Measurements from ENCODE around the gene KATNIP.

KATNIP gene

DNA sequence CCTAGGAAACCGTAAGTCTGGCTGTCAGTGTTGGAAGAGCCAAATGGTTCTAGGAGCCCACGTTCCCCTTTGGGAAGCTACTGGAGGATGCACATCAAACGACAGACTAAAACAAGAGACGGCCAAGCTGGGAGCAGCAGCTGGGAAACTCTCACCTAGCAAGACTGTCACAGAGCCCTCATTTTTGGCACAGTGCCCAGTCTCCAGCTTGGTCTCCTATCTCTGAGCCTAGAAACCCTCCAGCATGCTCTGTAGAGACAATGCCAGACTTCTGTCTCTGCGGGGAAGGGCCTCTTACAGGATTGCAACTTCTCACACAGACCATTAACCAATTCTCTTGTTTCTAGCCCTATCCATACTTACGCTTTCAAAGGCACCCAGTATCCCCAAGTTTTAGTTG, 23.8 kb upstream of the KATNIP start:
- H3K36me3 Mint-ChIP-seq (ENCODE audit: low read depth) = peaks cover 75% of the 10 kb centered on the region
- H3K4me1 Mint-ChIP-seq (ENCODE audit: low read depth) = no peaks in the 10 kb centered on the region
- no peaks in the 10 kb centered on the region for H3K27me3 Mint-ChIP-seq
- no peak overlapping the region for H3K4me3 Mint-ChIP-seq
- no peak overlapping the region for H3K27ac Mint-ChIP-seq
- H3K9me3 Mint-ChIP-seq = no peaks in the 10 kb centered on the region

DNA sequence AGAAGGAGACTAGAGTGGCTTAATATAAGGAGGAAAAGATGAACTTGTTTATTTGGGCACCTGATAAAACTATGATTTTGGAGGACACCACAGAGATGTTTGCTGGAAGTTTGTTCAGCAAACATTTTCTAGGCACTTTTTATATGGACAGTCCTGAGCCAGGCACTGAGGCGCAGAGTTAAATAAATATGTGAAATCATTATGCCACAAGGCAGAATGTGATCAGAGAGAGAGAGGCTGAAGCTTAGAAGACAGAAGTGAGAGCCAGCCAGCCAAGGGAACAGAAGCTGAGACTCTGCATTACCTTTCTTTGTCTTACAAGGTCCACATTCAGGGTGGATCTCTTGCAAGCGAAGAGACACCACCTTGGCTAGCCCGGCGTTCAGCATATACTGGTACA, 21.6 kb upstream of the KATNIP start:
- peaks cover 5% of the 10 kb centered on the region for H3K4me1 Mint-ChIP-seq (ENCODE audit: low read depth)
- no peak overlapping the region for H3K4me3 Mint-ChIP-seq
- no peak overlapping the region for H3K27ac Mint-ChIP-seq
- no peaks in the 10 kb centered on the region for H3K9me3 Mint-ChIP-seq
- H3K36me3 Mint-ChIP-seq (ENCODE audit: low read depth) = peaks cover 80% of the 10 kb centered on the region
- H3K27me3 Mint-ChIP-seq = no peaks in the 10 kb centered on the region

DNA sequence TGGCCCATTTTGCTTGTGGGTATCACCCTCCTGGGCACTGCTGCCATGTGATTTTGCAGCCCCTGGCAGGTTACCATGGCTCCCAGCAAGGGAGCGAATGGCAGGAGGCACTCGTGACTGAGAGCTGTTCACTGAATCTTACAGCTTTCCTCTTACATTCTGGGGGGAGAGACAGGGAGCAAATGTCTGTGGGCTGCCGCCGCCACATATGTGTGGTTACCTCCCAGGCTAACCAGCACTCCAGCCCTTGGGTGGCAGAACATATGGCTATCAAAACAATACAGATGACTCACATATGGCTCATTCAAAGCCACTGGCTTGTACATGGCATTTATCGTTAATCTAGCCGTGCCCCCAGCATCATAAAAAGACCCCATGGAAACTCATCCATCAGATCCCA, 20.0 kb upstream of the KATNIP start:
- Mint-ChIP-seq H3K36me3 (ENCODE audit: low read depth) (peaks cover 80% of the 10 kb centered on the region), H3K9me3 (no peaks in the 10 kb centered on the region), H3K27me3 (no peaks in the 10 kb centered on the region)

DNA sequence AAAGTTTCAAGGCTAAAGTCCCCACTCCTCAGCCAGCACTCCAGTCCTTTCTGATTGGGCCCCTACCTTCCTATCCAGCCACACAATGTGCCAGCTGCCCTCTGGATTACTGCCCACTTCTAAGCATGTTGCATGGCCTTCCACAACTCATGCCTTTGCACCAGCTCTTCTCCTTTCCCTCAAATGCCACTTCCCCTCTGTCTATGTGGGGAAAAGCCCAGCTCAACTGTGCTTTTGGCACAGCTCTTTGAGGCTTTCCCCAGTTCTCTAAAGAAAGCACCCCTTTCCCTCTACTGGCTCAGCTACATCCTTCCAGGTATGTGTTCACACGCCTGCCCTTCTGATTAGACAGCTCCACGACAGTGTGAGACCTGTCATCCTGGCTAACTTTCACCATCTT, 18.8 kb upstream of the KATNIP start:
- Mint-ChIP-seq H3K4me3 (no peak overlapping the region), H3K36me3 (ENCODE audit: low read depth) (peaks cover 80% of the 10 kb centered on the region), H3K9me3 (no peaks in the 10 kb centered on the region), H3K4me1 (ENCODE audit: low read depth) (peaks cover 5% of the 10 kb centered on the region), H3K27ac (no peak overlapping the region), H3K27me3 (no peaks in the 10 kb centered on the region)

More for the DNA sequence above, 20.0 kb upstream of the KATNIP start:
- Mint-ChIP-seq H3K4me3 (no peak overlapping the region), H3K27ac (no peak overlapping the region), H3K4me1 (ENCODE audit: low read depth) (peaks cover 5% of the 10 kb centered on the region)

DNA sequence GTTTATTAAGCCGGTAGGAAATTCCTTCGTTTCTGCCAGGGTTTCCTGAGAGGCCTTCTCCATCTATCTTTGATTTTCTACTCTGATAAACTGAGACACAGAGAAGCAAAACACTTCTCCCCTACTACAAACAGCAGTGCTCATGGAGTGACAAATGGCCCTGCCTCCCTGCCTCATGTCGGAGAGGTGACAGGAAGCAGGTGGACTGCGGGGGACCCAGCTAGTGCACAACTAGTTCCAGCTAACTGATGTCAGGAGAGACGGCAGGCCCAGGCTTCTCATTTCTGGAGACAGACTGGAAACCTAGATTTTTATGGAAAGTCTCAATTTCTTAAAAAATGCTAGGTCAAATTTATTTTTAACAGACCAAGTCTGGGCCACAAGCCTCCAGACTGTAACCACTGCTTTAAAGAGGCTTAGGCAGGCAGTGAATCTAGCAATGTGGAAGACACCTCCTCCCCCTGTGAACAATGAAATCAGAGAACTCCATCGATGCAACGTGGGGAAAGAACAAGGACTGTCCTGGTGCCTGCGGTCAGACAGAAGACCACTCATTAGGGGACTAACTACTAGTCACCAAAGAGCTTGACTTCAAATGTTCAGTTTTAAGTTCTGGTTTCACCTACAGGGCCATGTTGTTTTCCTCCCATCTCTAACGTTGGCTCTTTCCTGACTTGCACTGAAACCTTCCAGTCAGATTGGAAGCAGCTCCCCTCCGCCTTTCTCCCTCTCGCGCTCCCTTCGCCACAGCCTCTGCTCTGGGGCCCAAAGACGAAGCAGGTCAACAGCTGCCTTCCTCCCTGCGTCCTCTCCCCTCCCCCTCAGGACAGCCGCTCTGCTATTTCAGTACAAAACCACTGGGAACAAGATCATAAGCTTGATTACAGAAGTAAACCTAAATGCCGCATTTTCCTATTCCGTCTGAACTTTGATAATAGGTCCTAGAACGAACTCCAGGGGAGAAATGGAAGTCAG, 17.8 kb upstream of the KATNIP start:
- H3K9me3 Mint-ChIP-seq = no peaks in the 10 kb centered on the region
- H3K27me3 Mint-ChIP-seq = no peaks in the 10 kb centered on the region
- peaks cover 5% of the 10 kb centered on the region for H3K4me1 Mint-ChIP-seq (ENCODE audit: low read depth)
- H3K4me3 Mint-ChIP-seq = no peak overlapping the region
- peaks cover 82% of the 10 kb centered on the region for H3K36me3 Mint-ChIP-seq (ENCODE audit: low read depth)
- H3K27ac Mint-ChIP-seq = no peak overlapping the region

DNA sequence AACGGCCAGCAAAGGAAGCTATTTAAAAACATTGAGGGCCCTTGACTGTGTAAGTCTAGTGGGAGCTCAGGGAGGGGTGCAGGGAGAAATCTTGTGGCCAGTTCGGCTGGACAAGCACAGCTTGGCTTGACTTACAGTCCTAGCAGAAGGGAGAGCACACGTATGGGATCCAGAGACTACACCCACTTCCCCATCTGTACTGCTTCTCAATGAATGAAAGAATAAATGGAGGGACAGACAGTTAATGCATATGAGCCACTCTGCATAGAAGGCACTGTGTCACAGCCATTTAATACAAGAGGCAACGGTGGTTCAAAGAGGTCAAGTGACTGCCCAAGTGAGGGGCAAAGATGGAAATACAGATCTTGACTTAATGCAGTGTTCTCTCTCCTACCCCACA, 15.7 kb upstream of the KATNIP start:
- Mint-ChIP-seq H3K36me3 (ENCODE audit: low read depth) (peaks cover 81% of the 10 kb centered on the region), H3K4me1 (ENCODE audit: low read depth) (peaks cover 5% of the 10 kb centered on the region)

DNA sequence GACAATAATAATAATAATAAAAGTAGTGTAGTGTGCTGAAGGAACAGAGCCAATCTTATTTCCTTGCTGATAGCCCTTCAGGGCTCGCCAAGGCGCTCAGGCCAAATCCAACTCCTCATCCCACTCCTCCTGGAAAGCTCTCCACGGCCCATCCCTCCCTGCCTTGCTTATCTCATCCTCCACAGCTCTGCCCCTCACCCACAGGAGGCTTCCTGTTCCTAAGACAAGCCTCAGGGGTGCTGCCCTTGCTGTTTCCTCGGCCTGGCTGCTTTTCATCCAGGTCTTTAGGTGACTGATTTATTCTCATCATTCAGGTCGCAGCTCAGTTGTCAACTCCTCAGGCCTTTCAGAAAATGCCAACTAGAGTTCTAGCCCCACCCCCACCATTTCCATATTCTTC, 11.4 kb upstream of the KATNIP start:
- H3K27ac Mint-ChIP-seq = no peak overlapping the region
- peaks cover 3% of the 10 kb centered on the region for H3K4me1 Mint-ChIP-seq (ENCODE audit: low read depth)
- peaks cover 80% of the 10 kb centered on the region for H3K36me3 Mint-ChIP-seq (ENCODE audit: low read depth)
- H3K4me3 Mint-ChIP-seq = no peak overlapping the region
- no peaks in the 10 kb centered on the region for H3K9me3 Mint-ChIP-seq
- no peaks in the 10 kb centered on the region for H3K27me3 Mint-ChIP-seq

More for the DNA sequence above, 15.7 kb upstream of the KATNIP start:
- Mint-ChIP-seq H3K9me3 (no peaks in the 10 kb centered on the region), H3K27ac (no peak overlapping the region), H3K27me3 (no peaks in the 10 kb centered on the region), H3K4me3 (no peak overlapping the region)

DNA sequence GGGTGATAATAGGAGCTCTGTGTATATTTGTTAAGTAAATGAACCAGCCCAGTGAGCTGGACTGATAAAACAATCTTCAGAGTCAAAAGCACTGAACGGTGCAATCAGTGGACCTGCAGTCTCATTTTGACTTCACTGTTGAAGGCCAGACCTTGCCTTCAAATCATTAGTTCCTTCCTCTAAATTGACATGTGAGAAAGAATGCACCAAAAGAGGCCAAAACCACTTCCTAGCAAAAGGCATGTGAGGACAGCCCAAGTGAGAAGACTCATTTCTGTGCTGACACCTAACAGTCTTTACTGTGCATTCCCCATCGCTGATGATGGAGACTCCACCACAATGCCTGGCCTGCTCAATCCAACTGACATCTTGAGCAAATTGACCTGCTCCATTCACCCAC, 10.8 kb upstream of the KATNIP start:
- peaks cover 82% of the 10 kb centered on the region for H3K36me3 Mint-ChIP-seq (ENCODE audit: low read depth)

DNA sequence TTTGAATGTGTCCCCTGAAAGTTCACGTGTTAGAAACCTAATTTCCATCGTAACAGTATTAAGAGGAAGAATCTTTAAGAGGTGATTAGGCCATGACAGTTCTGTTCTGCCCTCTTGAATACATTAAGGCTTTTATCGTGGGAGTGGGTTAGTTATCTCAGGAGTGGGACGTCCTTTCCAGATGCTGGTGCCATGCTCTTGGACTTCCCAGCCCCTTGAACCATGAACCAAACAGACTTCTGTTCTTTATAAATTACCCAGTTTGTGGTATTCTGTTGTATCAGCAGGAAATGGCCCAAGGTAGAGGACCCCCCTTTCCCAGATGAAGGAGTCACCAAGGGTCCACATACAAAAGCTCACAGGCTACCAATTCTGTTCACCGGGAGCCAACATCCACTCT, 10.3 kb upstream of the KATNIP start:
- Mint-ChIP-seq H3K36me3 (ENCODE audit: low read depth) (peaks cover 81% of the 10 kb centered on the region), H3K27me3 (no peaks in the 10 kb centered on the region), H3K9me3 (no peaks in the 10 kb centered on the region), H3K4me3 (no peak overlapping the region), H3K27ac (no peak overlapping the region), H3K4me1 (ENCODE audit: low read depth) (peaks cover 3% of the 10 kb centered on the region)

More for the DNA sequence above, 10.8 kb upstream of the KATNIP start:
- Mint-ChIP-seq H3K27ac (no peak overlapping the region), H3K27me3 (no peaks in the 10 kb centered on the region), H3K4me3 (no peak overlapping the region), H3K4me1 (ENCODE audit: low read depth) (peaks cover 3% of the 10 kb centered on the region), H3K9me3 (no peaks in the 10 kb centered on the region)

DNA sequence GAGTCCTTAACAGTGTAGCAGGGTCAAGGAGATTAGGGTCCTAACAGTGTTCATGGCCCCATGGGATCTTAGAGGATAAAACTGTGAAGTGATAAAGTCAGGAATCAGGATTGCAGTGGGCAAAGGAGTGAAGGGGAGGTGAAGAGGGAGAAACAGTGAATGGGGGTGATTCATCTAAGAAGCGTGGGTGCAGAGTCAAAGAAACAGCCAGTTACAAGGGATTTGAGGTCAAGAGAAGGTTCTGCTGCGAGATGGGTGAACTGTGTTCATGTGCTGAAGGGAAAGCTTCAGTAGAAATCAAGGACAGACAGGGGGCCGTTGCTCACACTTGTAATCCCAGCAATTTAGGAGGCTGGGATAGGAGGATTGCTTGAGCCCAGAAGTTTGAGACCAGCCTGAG, 6.1 kb upstream of the KATNIP start:
- H3K27me3 Mint-ChIP-seq = no peaks in the 10 kb centered on the region
- H3K4me3 Mint-ChIP-seq = no peak overlapping the region
- H3K9me3 Mint-ChIP-seq = no peaks in the 10 kb centered on the region
- peaks cover 27% of the 10 kb centered on the region for H3K4me1 Mint-ChIP-seq (ENCODE audit: low read depth)
- peaks cover 59% of the 10 kb centered on the region for H3K36me3 Mint-ChIP-seq (ENCODE audit: low read depth)
- H3K27ac Mint-ChIP-seq = no peak overlapping the region

DNA sequence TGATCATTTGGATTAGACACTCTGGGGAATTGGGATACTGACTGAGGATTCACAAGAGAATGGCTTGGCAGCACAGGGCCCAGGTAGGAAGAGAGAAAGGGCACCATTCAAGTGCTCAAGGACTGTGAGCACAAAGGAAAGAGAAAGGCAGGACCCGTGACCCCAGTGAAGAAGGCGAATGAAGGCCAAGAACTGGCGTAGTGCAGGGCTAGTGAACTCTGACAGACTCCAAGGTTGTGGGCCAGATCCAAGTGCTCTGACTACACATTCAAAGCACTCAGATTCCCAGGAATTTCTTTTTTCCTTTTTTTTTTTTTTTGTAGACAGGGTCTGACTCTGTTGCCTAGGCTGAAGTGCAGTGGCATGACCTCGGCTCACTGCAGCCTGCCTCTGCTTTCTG, 5.3 kb upstream of the KATNIP start:
- H3K4me1 Mint-ChIP-seq (ENCODE audit: low read depth) = peaks cover 32% of the 10 kb centered on the region
- H3K36me3 Mint-ChIP-seq (ENCODE audit: low read depth) = peaks cover 51% of the 10 kb centered on the region
- H3K9me3 Mint-ChIP-seq = no peaks in the 10 kb centered on the region
- no peak overlapping the region for H3K27ac Mint-ChIP-seq
- no peak overlapping the region for H3K4me3 Mint-ChIP-seq
- H3K27me3 Mint-ChIP-seq = no peaks in the 10 kb centered on the region

DNA sequence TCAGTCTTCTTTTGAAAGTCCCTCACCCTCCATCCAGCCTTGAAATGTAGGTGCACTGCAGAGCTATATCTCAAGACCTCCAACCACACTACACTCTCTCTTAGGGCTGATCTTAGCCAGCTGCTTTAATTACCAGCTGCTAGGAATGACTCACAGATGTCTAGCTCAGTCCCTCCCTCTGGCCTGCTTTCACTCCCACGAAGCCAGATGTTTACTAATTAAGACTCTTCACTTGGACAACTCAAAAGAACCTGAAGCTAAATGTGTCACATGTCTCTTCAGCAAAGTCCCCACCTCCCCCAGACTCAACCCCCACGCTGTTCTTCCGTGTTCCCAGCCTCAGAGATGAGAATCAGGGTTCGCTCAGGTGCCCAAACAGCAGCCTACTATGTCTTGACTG, 2.8 kb upstream of the KATNIP start:
- no peak overlapping the region for H3K27ac Mint-ChIP-seq
- H3K4me3 Mint-ChIP-seq = peak overlapping the region; percentile 12
- no peaks in the 10 kb centered on the region for H3K27me3 Mint-ChIP-seq
- peaks cover 42% of the 10 kb centered on the region for H3K4me1 Mint-ChIP-seq (ENCODE audit: low read depth)
- no peaks in the 10 kb centered on the region for H3K9me3 Mint-ChIP-seq
- H3K36me3 Mint-ChIP-seq (ENCODE audit: low read depth) = peaks cover 28% of the 10 kb centered on the region

DNA sequence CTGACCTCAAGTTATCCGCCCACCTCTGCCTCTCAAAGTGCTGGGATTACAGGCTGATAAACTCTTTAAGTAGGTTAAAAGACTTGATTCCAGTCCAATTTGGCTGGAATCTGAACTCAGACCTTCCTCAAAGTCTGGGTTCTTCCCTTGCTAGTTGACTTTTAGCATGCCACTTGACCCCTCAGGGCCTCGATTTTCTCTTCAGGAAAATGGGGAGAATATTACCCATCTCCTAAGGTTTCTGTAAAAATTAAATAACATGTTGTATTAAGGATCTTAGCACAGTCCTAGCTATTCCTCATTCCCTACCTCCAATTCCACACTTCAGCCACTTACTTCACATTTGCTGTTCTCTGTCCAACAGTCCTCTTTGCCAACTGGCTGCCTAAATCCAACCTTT, 2.1 kb upstream of the KATNIP start:
- H3K27ac Mint-ChIP-seq = peak overlapping the region; percentile 5
- peaks cover 42% of the 10 kb centered on the region for H3K4me1 Mint-ChIP-seq (ENCODE audit: low read depth)

DNA sequence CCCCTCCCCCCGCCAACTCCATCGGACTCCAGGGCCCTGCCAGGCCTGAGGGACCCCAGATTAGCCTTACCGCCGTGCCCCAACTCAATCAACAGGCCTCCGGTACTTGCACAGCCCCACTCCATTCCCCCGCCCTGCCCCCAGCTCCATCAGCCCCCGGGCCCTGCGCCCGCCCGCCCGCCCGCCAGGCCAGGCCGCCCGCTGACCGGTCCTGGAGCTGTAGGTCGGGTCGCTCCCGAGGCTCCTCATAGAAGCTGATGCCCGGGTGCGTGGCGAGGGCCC, 539 bp upstream of the KATNIP start:
- peaks cover 12% of the 10 kb centered on the region for H3K36me3 Mint-ChIP-seq (ENCODE audit: low read depth)
- H3K4me3 Mint-ChIP-seq = peak overlapping the region; percentile 99
- no peaks in the 10 kb centered on the region for H3K27me3 Mint-ChIP-seq
- no peaks in the 10 kb centered on the region for H3K9me3 Mint-ChIP-seq
- peak overlapping the region; percentile 94 for H3K27ac Mint-ChIP-seq
- peaks cover 42% of the 10 kb centered on the region for H3K4me1 Mint-ChIP-seq (ENCODE audit: low read depth)

More for the DNA sequence above, 2.1 kb upstream of the KATNIP start:
- Mint-ChIP-seq H3K9me3 (no peaks in the 10 kb centered on the region), H3K27me3 (no peaks in the 10 kb centered on the region), H3K4me3 (no peak overlapping the region), H3K36me3 (ENCODE audit: low read depth) (peaks cover 22% of the 10 kb centered on the region)

DNA sequence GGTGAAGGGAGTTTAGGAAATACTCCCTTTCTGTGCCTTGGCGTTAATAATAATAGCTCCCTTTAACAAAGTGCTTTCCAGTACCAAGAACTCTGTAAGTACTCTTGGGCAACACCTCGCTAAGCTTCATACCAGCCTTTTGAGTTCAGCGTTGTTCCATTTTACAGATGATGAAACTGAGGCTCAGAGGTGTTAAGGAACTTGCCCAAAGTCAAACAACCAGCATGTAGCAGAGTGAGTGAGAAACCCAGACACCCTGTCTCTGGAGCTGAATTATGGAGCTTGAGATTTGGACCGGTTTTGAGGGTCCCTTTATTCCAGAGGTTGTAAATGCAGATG, 607 bp downstream of the KATNIP start:
- H3K27ac Mint-ChIP-seq = peak overlapping the region; percentile 94
- H3K9me3 Mint-ChIP-seq = no peaks in the 10 kb centered on the region
- peak overlapping the region; percentile 99 for H3K4me3 Mint-ChIP-seq
- peaks cover 42% of the 10 kb centered on the region for H3K4me1 Mint-ChIP-seq (ENCODE audit: low read depth)
- H3K36me3 Mint-ChIP-seq (ENCODE audit: low read depth) = peaks cover 4% of the 10 kb centered on the region
- no peaks in the 10 kb centered on the region for H3K27me3 Mint-ChIP-seq

DNA sequence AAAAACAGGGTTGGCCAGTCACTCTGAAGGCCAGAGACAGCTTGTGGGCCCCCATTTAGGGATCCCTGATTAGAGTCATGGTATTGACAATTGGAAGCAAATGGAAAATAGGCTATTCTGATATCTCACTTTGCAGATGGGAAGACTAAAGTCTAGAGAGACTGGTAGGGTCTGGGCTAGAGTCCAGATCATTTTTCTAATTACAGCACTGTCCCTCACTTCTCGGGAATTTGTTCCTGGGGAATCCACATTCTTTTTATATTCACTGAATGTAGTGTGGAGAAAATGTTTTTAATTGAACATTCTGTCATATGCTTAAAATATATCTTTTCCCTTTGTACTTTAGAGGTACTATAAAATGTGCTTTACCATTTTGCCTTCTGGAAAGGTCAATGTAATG, 1.1 kb downstream of the KATNIP start:
- Mint-ChIP-seq H3K4me3 (peak overlapping the region; percentile 99), H3K9me3 (no peaks in the 10 kb centered on the region), H3K36me3 (ENCODE audit: low read depth) (peaks cover 2% of the 10 kb centered on the region), H3K27me3 (no peaks in the 10 kb centered on the region), H3K27ac (peak overlapping the region; percentile 16), H3K4me1 (ENCODE audit: low read depth) (peaks cover 42% of the 10 kb centered on the region)

Measured in stimulated activated naive CD8-positive, alpha-beta T cell treated with anti-CD3 and anti-CD28 coated beads, Interleukin-15, Interleukin-2, amounts not matched to agents 100 ng/mL and 50 ng/mL, for 24 hours (primary cell).